Measurements from ENCODE around the gene GNL3L. TPM values are rescaled to one million over a fixed set of nuclear protein-coding genes. Genes with fewer than 3 reads are reported as not detected.
"Not testable (repeated sequence)": the region's sequence is repeated elsewhere in the genome, so short reads cannot be mapped to it uniquely, and the experiment has no call there.

The GNL3L gene
- total and polyA plus RNA-seq, 5 donors from 2014 or later: 21.7 to 38.5 (median 24.6) TPM

GRCh38 chrX:54564936-54565335 lies 34.9 kb downstream of the GNL3L start:
- peaks cover 0 to 4% (median 1%) of the 10 kb centered on the region in 7 donors for H3K9me3 Mint-ChIP-seq
- Histone ChIP-seq H3K9me3 (ENCODE audit: control insufficient read depth in 2 of 2, low read length in 2 of 2) (no peaks in the 10 kb centered on the region), H3K4me1 (ENCODE audit: control insufficient read depth, insufficient read depth, low read length, poor library complexity, severe bottlenecking) (no peaks in the 10 kb centered on the region), H3K27me3 (ENCODE audit: control insufficient read depth, insufficient read depth, low read length) (no peaks in the 10 kb centered on the region), H3K36me3 (ENCODE audit: control insufficient read depth, insufficient read depth, low read length) (peaks cover 23% of the 10 kb centered on the region), H3K4me3 (ENCODE audit: low read depth, low read length) (no peak overlapping the region), H3K27ac (ENCODE audit: insufficient read depth, low read length, poor library complexity, severe bottlenecking) (no peak overlapping the region)
- no peak overlapping the region for H3K27ac Mint-ChIP-seq
- H3K36me3 Mint-ChIP-seq: peaks cover 15% of the 10 kb centered on the region
- no peaks in the 10 kb centered on the region for H3K27me3 Mint-ChIP-seq
- H3K4me1 Mint-ChIP-seq: no peaks in the 10 kb centered on the region
- DNase-seq (no peak), ATAC-seq (ENCODE audit: low read depth in 2 of 2) (no peak)
- no peak overlapping the region for H3K4me3 Mint-ChIP-seq

- Mint-ChIP-seq H3K9me3 (peaks cover 0 to 12% (median 2%) of the 10 kb centered on the region in 7 donors), H3K27me3 (no peaks in the 10 kb centered on the region), H3K4me3 (no peak overlapping the region), H3K27ac (no peak overlapping the region), H3K36me3 (peaks cover 20% of the 10 kb centered on the region), H3K4me1 (no peaks in the 10 kb centered on the region)
- no peaks in the 10 kb centered on the region for H3K36me3 ChIP-seq (ENCODE audit: control insufficient read depth, insufficient read depth, low read length)
- no peak overlapping the region for H3K4me3 ChIP-seq (ENCODE audit: low read depth, low read length)
- peaks cover 0 to 5% of the 10 kb centered on the region in 2 experiments for H3K9me3 ChIP-seq (ENCODE audit: control insufficient read depth in 2 of 2, low read length in 2 of 2)
- ATAC-seq (ENCODE audit: low read depth in 2 of 2) (no peak), DNase-seq (no peak)
- no peak overlapping the region for H3K27ac ChIP-seq (ENCODE audit: insufficient read depth, low read length, poor library complexity, severe bottlenecking)
- H3K27me3 ChIP-seq (ENCODE audit: control insufficient read depth, insufficient read depth, low read length): no peaks in the 10 kb centered on the region
- no peaks in the 10 kb centered on the region for H3K4me1 ChIP-seq (ENCODE audit: control insufficient read depth, insufficient read depth, low read length, poor library complexity, severe bottlenecking)
Measured at GRCh38 chrX:54570332-54570731, 40.3 kb downstream of the GNL3L start.

GRCh38 chrX:54572641-54573040 lies 42.6 kb downstream of the GNL3L start:
- Mint-ChIP-seq H3K9me3 (peaks cover 0 to 12% (median 1%) of the 10 kb centered on the region in 7 donors), H3K36me3 (peaks cover 22% of the 10 kb centered on the region)
- H3K27ac Mint-ChIP-seq; DNase-seq; H3K4me1 Mint-ChIP-seq; H3K4me3 Mint-ChIP-seq; H3K4me3 ChIP-seq (ENCODE audit: low read depth, low read length); H3K27me3 ChIP-seq (ENCODE audit: control insufficient read depth, insufficient read depth, low read length); ATAC-seq (ENCODE audit: low read depth in 2 of 2); H3K4me1 ChIP-seq (ENCODE audit: control insufficient read depth, insufficient read depth, low read length, poor library complexity, severe bottlenecking); H3K9me3 ChIP-seq (ENCODE audit: control insufficient read depth in 2 of 2, low read length in 2 of 2); H3K36me3 ChIP-seq (ENCODE audit: control insufficient read depth, insufficient read depth, low read length); H3K27me3 Mint-ChIP-seq; H3K27ac ChIP-seq (ENCODE audit: insufficient read depth, low read length, poor library complexity, severe bottlenecking): not testable (repeated sequence)

- Histone ChIP-seq H3K4me1 (ENCODE audit: control insufficient read depth, insufficient read depth, low read length, poor library complexity, severe bottlenecking) (no peaks in the 10 kb centered on the region), H3K27ac (ENCODE audit: insufficient read depth, low read length, poor library complexity, severe bottlenecking) (no peak overlapping the region), H3K4me3 (ENCODE audit: low read depth, low read length) (no peak overlapping the region), H3K27me3 (ENCODE audit: control insufficient read depth, insufficient read depth, low read length) (no peaks in the 10 kb centered on the region), H3K9me3 (ENCODE audit: control insufficient read depth in 2 of 2, low read length in 2 of 2) (no peaks in the 10 kb centered on the region), H3K36me3 (ENCODE audit: control insufficient read depth, insufficient read depth, low read length) (no peaks in the 10 kb centered on the region)
- ATAC-seq (ENCODE audit: low read depth in 2 of 2) (no peak), DNase-seq (no peak)
- peaks cover 0 to 15% (median 0%) of the 10 kb centered on the region in 4 donors for H3K4me1 Mint-ChIP-seq
- no peaks in the 10 kb centered on the region for H3K27me3 Mint-ChIP-seq
- no peak overlapping the region for H3K27ac Mint-ChIP-seq
- H3K36me3 Mint-ChIP-seq: no peaks in the 10 kb centered on the region
- H3K9me3 Mint-ChIP-seq: peaks cover 0 to 2% (median 0%) of the 10 kb centered on the region in 7 donors
- no peak overlapping the region for H3K4me3 Mint-ChIP-seq
Measured at GRCh38 chrX:54597728-54598127, 67.7 kb downstream of the GNL3L start.

GRCh38 chrX:54602563-54602962 lies 72.5 kb downstream of the GNL3L start:
- H3K27ac ChIP-seq (ENCODE audit: insufficient read depth, low read length, poor library complexity, severe bottlenecking): no peak overlapping the region
- no peaks in the 10 kb centered on the region for H3K9me3 ChIP-seq (ENCODE audit: control insufficient read depth in 2 of 2, low read length in 2 of 2)
- no peak for DNase-seq
- no peak overlapping the region for H3K4me3 ChIP-seq (ENCODE audit: low read depth, low read length)
- H3K27me3 ChIP-seq (ENCODE audit: control insufficient read depth, insufficient read depth, low read length): no peaks in the 10 kb centered on the region
- no peaks in the 10 kb centered on the region for H3K36me3 ChIP-seq (ENCODE audit: control insufficient read depth, insufficient read depth, low read length)
- no peak overlapping the region for H3K27ac Mint-ChIP-seq
- H3K9me3 Mint-ChIP-seq: peaks cover 0 to 2% (median 0%) of the 10 kb centered on the region in 7 donors
- no peak overlapping the region for H3K4me3 Mint-ChIP-seq
- ATAC-seq (ENCODE audit: low read depth in 2 of 2): no peak
- H3K27me3 Mint-ChIP-seq: no peaks in the 10 kb centered on the region
- H3K4me1 Mint-ChIP-seq: no peaks in the 10 kb centered on the region
- no peaks in the 10 kb centered on the region for H3K4me1 ChIP-seq (ENCODE audit: control insufficient read depth, insufficient read depth, low read length, poor library complexity, severe bottlenecking)
- no peaks in the 10 kb centered on the region for H3K36me3 Mint-ChIP-seq

Other genes starting within 250 kb of the GNL3L start
- gene WNK3, start 172.2 kb upstream of the GNL3L start, total RNA-seq: not detected
- gene WNK3, start 172.2 kb upstream of the GNL3L start, polyA plus RNA-seq: under 1 TPM in 1 of 4 donors, not detected in 3; 0.06 TPM
- 42.0 TPM for gene TSR2, start 89.8 kb upstream of the GNL3L start, total RNA-seq
- gene TSR2, start 89.8 kb upstream of the GNL3L start, polyA plus RNA-seq: 10 to 100 TPM; 54.0 to 83.0 (median 65.0) TPM
- gene FGD1, start 34.0 kb upstream of the GNL3L start, total RNA-seq: not detected
- 1 to 10 TPM in 1 of 4 donors, under 1 TPM in 3; 0.76 to 1.0 (median 0.85) TPM for gene FGD1, start 34.0 kb upstream of the GNL3L start, polyA plus RNA-seq